ENCODE data around the gene RHD. TPM values are rescaled to one million over a fixed set of nuclear protein-coding genes. Genes with fewer than 3 reads are reported as not detected.
A peak's percentile ranks its signal among the peaks of the same experiment; 100 is the strongest.
"Not testable (repeated sequence)": the region's sequence is repeated elsewhere in the genome, so short reads cannot be mapped to it uniquely, and the experiment has no call there.

RHD gene
- total RNA-seq, 3 donors from 2014 or later, result not detected

DNA sequence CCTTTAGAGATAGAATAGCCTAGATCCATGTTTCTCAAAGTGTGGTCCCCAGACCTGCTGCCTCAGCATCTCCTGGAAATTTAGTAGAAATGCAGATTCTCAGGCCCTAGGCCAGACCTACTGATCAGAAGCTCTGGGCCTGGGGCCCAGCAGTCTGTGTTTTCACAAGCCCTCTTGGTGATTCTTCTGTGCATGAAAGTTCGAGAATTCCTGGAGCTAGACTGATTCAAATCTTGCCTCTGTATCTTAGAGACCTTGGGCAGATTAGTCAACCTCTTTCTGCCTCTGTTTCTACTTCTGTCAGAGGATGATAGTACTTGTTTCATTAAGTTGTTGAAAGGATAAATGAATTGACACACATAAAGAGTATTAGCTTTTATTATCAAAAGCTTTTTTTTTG is 5.0 kb downstream of the RHD start:
- H3K4me1 Mint-ChIP-seq (ENCODE audit: low read depth); H3K9me3 Mint-ChIP-seq; H3K4me3 Mint-ChIP-seq; H3K36me3 Mint-ChIP-seq (ENCODE audit: insufficient read depth); DNase-seq; H3K27me3 Mint-ChIP-seq (ENCODE audit: low read depth); ATAC-seq: not testable (repeated sequence)

DNA sequence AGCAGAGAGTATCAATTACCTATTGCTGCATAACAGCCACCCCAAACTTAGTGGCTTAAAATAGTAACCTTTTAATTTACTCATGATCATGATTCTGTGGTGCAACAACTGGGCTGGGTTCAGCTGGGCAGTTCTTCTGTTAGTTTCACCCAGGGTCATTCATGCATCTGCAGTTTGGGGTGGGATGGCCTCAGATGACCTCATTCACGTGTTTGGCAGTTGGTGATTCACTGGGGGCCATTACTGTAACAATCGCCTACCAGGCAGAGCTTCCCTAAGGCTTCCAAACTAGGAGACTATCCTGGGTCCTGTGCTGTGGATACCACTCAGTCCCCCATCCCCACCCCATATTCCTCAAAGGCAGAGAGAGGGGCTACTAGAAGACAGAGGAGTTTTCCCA is 6.0 kb downstream of the RHD start:
- not testable (repeated sequence) for H3K36me3 Mint-ChIP-seq (ENCODE audit: insufficient read depth); DNase-seq; H3K4me1 Mint-ChIP-seq (ENCODE audit: low read depth); H3K9me3 Mint-ChIP-seq; H3K4me3 Mint-ChIP-seq; H3K27me3 Mint-ChIP-seq (ENCODE audit: low read depth); ATAC-seq

DNA sequence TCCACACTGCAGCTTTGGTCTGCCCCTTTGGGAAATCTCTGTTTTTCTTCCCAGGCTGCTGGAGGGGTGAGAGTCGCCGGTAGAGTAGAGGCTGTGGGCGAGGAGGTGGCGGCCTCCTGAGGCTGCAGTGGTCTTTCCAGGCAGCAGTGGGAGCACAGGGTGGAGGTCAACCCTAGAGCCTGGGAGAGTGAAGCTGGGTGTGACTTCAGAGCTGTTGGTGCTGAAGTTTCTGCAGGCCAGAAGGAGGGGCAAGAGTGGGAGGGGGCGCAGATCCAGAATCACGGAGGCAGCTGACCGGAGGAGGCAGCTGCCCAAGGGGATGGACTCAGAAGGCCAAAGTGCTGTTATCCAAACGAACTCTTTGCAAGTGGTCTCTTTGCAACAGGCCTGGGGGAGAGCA is 6.5 kb downstream of the RHD start:
- not testable (repeated sequence) for ATAC-seq; H3K4me3 Mint-ChIP-seq; H3K4me1 Mint-ChIP-seq (ENCODE audit: low read depth); H3K27me3 Mint-ChIP-seq (ENCODE audit: low read depth); DNase-seq; H3K9me3 Mint-ChIP-seq; H3K36me3 Mint-ChIP-seq (ENCODE audit: insufficient read depth)

DNA sequence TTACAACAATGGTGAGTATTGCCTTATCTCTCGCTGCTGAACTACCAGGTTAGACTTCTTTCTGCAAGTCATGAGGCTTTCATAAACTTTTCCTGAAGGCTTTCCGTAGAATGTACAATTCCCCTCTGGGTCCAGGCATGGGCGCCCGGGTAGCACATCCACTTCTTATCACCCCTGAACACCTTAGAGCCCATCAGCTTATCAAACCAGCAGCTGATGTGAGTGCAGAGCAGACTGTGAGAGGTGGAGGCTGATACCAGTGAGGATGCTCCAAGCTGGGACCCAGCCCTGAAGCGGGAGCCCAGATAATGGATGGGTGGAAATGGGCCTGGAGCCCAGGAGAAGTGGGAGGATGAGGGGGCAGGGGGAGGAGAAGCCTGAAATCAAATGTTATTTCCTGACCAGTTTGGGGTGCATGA is 7.4 kb downstream of the RHD start:
- DNase-seq; H3K27me3 Mint-ChIP-seq (ENCODE audit: low read depth); ATAC-seq; H3K4me1 Mint-ChIP-seq (ENCODE audit: low read depth); H3K4me3 Mint-ChIP-seq; H3K9me3 Mint-ChIP-seq; H3K36me3 Mint-ChIP-seq (ENCODE audit: insufficient read depth): not testable (repeated sequence)

DNA sequence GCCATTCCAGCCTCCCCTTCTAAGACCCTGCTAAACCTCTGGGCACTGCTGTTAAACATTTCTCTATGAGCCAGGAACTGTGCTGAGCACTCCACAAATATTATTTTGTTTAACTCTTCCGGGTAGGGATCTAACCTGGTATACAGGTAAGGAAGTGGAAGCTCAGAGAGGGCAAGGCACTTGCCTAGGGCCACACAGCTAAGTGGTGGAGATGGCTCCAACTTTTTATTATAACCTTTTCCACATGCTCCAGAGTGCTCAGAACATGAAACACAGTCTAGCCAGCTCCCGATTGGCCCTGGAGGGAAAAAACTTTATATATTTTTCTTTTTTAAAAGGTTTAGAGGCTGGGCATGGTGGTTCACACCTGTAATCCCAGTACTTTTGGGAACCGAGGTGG is 13.6 kb downstream of the RHD start:
- H3K27me3 Mint-ChIP-seq (ENCODE audit: low read depth); H3K36me3 Mint-ChIP-seq (ENCODE audit: insufficient read depth); ATAC-seq; H3K9me3 Mint-ChIP-seq; DNase-seq; H3K4me3 Mint-ChIP-seq; H3K4me1 Mint-ChIP-seq (ENCODE audit: low read depth): not testable (repeated sequence)

DNA sequence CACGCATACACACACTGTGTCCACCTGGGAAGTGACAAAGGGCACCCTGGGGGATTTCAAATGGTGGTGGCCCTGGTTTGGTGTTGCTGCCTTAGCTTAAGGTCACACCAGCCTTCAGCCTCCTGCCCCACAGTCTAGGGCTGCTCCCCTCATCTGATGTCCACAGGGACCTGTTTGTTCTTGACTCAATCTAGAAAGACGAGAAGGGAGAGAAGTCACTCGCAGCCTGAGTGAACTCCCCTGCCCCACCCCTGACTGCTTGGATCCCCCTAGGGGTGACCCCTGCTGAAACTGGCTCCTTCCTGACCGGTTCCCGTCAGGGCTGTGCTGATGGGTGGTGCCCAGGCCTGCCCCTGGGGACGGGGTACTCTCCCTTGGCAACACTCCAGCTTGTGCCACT is 14.9 kb downstream of the RHD start:
- not testable (repeated sequence) for DNase-seq; H3K27me3 Mint-ChIP-seq (ENCODE audit: low read depth); H3K36me3 Mint-ChIP-seq (ENCODE audit: insufficient read depth); H3K9me3 Mint-ChIP-seq; ATAC-seq; H3K4me1 Mint-ChIP-seq (ENCODE audit: low read depth); H3K4me3 Mint-ChIP-seq

DNA sequence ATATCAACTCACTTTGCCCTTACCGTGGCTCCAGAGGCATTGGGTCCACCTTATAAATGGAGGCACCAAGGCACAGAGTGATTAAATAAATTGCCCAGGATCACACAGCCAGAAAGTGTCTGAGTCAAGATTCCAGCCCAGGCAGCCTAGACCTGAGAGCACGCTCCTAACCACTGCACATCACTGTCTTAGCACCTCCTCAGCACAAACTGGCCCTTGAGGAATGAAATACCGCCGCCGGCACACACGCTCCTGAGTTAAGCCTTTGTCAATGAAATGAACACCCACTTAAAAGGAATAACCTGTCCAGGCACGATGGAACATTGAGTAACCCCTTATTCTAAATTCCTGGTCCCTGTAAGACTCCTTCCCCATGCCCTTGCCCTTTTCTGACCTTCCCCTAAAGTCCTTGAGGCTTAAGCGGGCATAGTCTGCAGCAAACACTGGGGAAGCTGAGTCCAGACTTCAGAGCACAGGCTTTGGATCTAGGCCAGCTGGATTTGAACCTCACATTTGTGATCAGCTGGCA is 16.3 kb downstream of the RHD start:
- ATAC-seq; DNase-seq; H3K9me3 Mint-ChIP-seq; H3K4me1 Mint-ChIP-seq (ENCODE audit: low read depth); H3K4me3 Mint-ChIP-seq; H3K27me3 Mint-ChIP-seq (ENCODE audit: low read depth); H3K36me3 Mint-ChIP-seq (ENCODE audit: insufficient read depth): not testable (repeated sequence)

DNA sequence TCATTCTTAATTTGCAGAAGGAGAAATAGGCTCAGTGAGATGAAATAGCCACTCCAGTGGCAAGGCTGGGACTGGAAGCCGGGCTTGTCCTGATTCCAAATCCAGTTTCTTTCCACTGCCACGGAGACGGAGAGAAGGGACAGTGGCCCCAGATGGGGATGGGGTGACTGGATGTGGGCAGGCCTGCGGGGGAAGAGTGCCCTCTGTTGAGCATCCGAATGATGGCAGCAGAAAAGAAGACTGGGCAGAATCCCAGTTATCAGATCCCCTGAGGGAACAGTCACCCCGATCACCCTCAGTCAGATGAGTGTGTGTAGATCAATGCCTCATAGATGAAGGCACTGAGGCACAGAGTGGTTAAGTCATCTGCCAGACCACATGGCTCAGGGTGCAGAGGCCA is 17.7 kb downstream of the RHD start:
- not testable (repeated sequence) for H3K4me1 Mint-ChIP-seq (ENCODE audit: low read depth); H3K27me3 Mint-ChIP-seq (ENCODE audit: low read depth); H3K36me3 Mint-ChIP-seq (ENCODE audit: insufficient read depth); H3K4me3 Mint-ChIP-seq; H3K9me3 Mint-ChIP-seq; DNase-seq
- peak; percentile 63 to 73 for ATAC-seq

DNA sequence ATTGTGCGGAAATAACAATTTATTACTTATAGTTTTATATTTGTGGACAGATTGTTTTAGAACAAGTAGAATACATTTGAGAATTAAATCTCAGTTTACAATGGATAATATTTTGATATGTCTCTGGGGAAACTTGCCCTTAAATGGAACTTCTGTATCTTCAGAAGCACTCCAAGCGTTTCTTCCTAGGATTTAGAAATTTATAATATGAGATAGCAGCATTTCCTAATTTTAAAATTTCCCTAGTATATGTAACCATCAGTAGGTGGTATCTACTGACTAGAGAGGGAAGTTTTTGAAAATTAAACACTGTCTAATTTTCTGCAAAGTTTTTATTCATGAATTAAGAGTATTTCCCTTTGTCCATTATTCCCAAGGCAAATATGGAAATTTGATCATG is 21.1 kb downstream of the RHD start:
- not testable (repeated sequence) for H3K27me3 Mint-ChIP-seq (ENCODE audit: low read depth); H3K4me3 Mint-ChIP-seq; ATAC-seq; H3K9me3 Mint-ChIP-seq; DNase-seq; H3K36me3 Mint-ChIP-seq (ENCODE audit: insufficient read depth); H3K4me1 Mint-ChIP-seq (ENCODE audit: low read depth)

DNA sequence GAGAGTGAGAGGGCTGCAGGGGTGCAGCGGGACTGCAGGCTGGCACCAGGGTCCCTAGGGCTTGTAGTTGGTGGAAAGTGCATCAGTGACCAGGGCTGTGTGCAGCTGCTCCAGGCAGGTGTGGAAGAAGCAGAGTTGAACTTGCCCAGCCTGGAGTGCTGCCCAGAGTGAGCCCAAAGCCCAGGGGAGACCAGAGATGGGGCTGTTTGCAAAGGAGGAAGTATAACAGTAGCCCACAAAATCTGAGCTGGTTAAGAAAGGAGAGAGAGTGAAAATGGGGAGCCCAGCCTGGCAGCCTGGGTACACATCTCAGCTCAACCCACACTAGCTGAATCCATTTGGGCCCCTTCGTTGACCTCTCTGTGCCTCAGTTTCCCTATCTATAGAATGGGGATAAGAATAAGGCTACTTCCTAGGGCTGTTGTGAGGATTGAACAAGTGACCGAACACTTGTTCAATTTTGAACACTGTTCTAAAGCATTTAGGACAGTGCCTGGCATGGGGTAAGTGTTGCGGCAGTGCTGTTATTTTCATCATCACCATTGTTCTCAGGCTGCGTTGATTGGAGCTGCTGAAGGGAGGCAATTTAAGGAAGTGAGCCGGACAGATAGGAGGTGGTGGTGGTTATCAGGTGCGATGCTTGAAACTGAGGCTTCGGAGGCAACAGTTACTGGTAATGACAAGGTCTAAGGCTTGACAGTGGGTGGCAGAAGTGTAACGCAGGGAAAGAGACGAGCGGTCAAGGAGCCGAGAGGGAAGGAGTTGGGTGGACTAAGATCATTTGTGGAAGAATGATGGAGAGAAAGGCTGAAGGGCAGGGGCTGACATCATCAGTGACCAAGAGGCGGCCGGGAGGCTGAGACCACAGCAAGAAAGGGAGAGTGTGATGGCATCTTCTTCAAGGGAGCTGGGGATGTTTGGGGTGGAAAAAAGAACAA is 22.8 kb downstream of the RHD start:
- not testable (repeated sequence) for H3K36me3 Mint-ChIP-seq (ENCODE audit: insufficient read depth); H3K9me3 Mint-ChIP-seq; H3K4me1 Mint-ChIP-seq (ENCODE audit: low read depth); ATAC-seq; H3K27me3 Mint-ChIP-seq (ENCODE audit: low read depth); H3K4me3 Mint-ChIP-seq; DNase-seq

DNA sequence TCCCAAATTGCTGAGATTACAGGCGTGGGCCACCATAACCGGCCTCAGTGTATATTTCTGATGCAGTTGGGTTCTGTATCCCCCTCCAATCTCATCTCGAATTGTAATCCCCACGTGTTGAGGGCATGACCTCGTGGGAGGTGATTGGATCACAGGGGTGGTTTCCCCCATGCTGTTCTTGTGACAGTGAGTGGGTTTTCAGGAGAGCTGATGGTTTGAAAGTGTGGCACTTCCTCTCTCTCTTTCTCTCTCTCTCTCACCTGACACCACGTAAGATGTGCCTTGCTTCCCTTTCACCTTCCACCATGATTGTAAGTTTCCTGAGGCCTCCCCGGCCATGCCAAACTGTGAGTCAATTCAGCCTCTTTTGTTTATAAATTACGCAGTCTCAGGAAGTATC is 24.2 kb downstream of the RHD start:
- H3K9me3 Mint-ChIP-seq; DNase-seq; H3K4me1 Mint-ChIP-seq (ENCODE audit: low read depth); H3K36me3 Mint-ChIP-seq (ENCODE audit: insufficient read depth); ATAC-seq; H3K27me3 Mint-ChIP-seq (ENCODE audit: low read depth); H3K4me3 Mint-ChIP-seq: not testable (repeated sequence)

DNA sequence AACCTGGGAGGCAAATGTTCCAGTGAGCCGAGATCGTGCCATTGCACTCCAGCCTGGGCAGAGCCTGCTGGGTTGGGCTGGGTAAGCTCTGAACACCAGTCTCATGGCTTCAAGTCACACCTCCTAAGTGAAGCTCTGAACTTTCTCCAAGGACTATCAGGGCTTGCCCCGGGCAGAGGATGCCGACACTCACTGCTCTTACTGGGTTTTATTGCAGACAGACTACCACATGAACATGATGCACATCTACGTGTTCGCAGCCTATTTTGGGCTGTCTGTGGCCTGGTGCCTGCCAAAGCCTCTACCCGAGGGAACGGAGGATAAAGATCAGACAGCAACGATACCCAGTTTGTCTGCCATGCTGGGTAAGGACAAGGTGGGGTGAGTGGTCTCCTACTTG is 28.4 kb downstream of the RHD start:
- H3K4me1 Mint-ChIP-seq (ENCODE audit: low read depth); H3K9me3 Mint-ChIP-seq; H3K27me3 Mint-ChIP-seq (ENCODE audit: low read depth); H3K36me3 Mint-ChIP-seq (ENCODE audit: insufficient read depth); H3K4me3 Mint-ChIP-seq; DNase-seq; ATAC-seq: not testable (repeated sequence)

DNA sequence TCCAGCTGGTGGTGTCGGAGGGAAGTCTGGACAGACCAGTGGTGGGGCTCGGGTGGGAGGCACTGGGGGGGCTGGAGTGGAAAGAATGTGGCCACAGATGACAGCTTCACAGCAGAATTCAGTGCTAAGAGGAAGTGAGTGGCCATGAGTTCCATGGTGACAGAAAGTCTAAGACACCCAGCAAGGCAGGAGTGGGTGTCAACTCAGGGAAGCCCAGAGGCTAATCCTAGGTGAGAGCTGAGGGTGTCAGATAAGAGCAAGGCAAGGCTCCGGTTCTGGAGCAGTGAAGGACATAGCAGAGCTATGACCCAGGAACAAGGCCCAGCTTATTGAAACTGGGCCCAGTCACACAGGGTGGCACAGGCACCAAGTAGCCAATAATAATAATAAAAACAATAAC is 30.0 kb downstream of the RHD start:
- DNase-seq; ATAC-seq; H3K4me3 Mint-ChIP-seq; H3K27me3 Mint-ChIP-seq (ENCODE audit: low read depth); H3K4me1 Mint-ChIP-seq (ENCODE audit: low read depth); H3K9me3 Mint-ChIP-seq; H3K36me3 Mint-ChIP-seq (ENCODE audit: insufficient read depth): not testable (repeated sequence)

DNA sequence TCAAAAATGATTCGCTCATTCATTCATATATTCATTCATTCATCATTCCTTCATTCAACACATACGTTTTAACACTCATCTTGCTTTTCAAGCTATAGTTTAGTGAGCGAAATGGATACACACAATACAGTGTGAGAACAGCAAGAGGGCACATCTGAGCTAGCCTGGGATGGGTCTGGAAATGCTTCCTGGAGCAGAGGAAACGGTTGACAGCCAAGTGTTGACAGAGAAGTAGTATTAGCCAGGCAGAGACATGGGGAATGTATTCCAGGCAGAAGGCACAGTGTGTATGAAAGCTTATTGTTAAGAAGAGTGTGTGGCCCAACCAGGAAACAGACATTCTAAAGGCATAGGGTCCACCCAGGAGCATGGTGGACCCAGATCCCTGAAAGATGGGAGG is 32.6 kb downstream of the RHD start:
- H3K27me3 Mint-ChIP-seq (ENCODE audit: low read depth); ATAC-seq; H3K9me3 Mint-ChIP-seq; DNase-seq; H3K4me3 Mint-ChIP-seq; H3K4me1 Mint-ChIP-seq (ENCODE audit: low read depth); H3K36me3 Mint-ChIP-seq (ENCODE audit: insufficient read depth): not testable (repeated sequence)

DNA sequence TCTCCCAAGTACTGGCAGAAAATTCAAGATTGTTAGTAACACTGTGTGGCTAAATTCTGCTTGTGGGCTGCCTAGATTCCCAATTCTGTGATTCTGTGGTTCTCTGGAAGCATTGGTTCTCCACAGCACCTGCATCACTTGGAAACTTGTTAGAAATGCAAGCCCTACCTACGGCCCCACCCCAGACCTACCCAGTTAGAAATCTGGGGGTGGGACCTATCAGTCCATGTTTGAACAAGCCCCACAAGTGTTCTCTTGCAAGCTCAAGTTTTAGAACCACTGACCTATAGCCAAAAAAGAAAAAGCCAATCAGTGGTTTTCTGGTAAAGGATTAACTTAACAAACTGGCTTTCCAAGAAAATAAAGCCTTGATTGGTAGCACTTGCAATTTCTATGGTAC is 35.9 kb downstream of the RHD start:
- not testable (repeated sequence) for H3K9me3 Mint-ChIP-seq; H3K36me3 Mint-ChIP-seq (ENCODE audit: insufficient read depth); DNase-seq; H3K27me3 Mint-ChIP-seq (ENCODE audit: low read depth); H3K4me1 Mint-ChIP-seq (ENCODE audit: low read depth); ATAC-seq; H3K4me3 Mint-ChIP-seq

All from activated T-cell treated with anti-CD3 and anti-CD28 coated beads, Interleukin-2, amount 50 U/mL, for 4 hours (primary cell).